ENCODE results near the gene CLDND1.
"Not testable (repeated sequence)": the region's sequence is repeated elsewhere in the genome, so short reads cannot be mapped to it uniquely, and the experiment has no call there.

Gene CLDND1

GRCh38 chr3:98522544-98523281 lies at the start of gene CLDND1:
CLDND1 (minus strand) TSS chr3:98522902; CDS start chr3:98521424, 1,478 bp downstream.
- DNase-seq = peak; percentile 80 to 99 (median 97)

GRCh38 chr3:98568402-98568801 lies 45.7 kb upstream of the CLDND1 start:
- DNase-seq = no peak

- DNase-seq = no peak
These were observed 45.1 kb upstream of the CLDND1 start for GRCh38 chr3:98567666-98568270.

- no peak for DNase-seq
These were observed 43.1 kb upstream of the CLDND1 start for GRCh38 chr3:98565843-98566242.

- no peak for DNase-seq
These were observed 42.5 kb upstream of the CLDND1 start for GRCh38 chr3:98565237-98565643.

- DNase-seq = no peak
These were observed 41.7 kb upstream of the CLDND1 start for GRCh38 chr3:98564282-98565005.

GRCh38 chr3:98563661-98564281 lies 41.1 kb upstream of the CLDND1 start:
- DNase-seq = no peak

- DNase-seq = no peak
These were observed 39.2 kb upstream of the CLDND1 start for GRCh38 chr3:98561727-98562521.

- DNase-seq = no peak
These were observed 38.2 kb upstream of the CLDND1 start for GRCh38 chr3:98560911-98561310.

GRCh38 chr3:98559769-98560168 lies 37.1 kb upstream of the CLDND1 start:
- not testable (repeated sequence) for DNase-seq

- DNase-seq = no peak
These were observed 35.6 kb upstream of the CLDND1 start for GRCh38 chr3:98558100-98558827.

GRCh38 chr3:98557324-98558010 lies 34.8 kb upstream of the CLDND1 start:
- peak in 10 of 56 donors; percentile 4 to 42 (median 34) for DNase-seq

GRCh38 chr3:98556164-98557130 lies 33.7 kb upstream of the CLDND1 start:
- no peak for DNase-seq

GRCh38 chr3:98555025-98555379 lies 32.3 kb upstream of the CLDND1 start:
- DNase-seq = no peak

- DNase-seq = no peak
These were observed 31.9 kb upstream of the CLDND1 start for GRCh38 chr3:98554580-98554979.

GRCh38 chr3:98553753-98554152 lies 31.1 kb upstream of the CLDND1 start:
- DNase-seq = no peak

GRCh38 chr3:98553021-98553563 lies 30.4 kb upstream of the CLDND1 start:
- no peak for DNase-seq

Data from nucleus accumbens (tissue), 56 donors.